NOMO-1 (cell line): ENCODE data around the gene RASAL2.

ENCODE experiments used
- DNase-seq, 2 experiments: peaks; one replicate each; lab custom pipeline; 2025; ENCODE audit not compliant: unreplicated experiment in 2 of 2; lab: John Stamatoyannopoulos, UW

The RASAL2 gene

DNA sequence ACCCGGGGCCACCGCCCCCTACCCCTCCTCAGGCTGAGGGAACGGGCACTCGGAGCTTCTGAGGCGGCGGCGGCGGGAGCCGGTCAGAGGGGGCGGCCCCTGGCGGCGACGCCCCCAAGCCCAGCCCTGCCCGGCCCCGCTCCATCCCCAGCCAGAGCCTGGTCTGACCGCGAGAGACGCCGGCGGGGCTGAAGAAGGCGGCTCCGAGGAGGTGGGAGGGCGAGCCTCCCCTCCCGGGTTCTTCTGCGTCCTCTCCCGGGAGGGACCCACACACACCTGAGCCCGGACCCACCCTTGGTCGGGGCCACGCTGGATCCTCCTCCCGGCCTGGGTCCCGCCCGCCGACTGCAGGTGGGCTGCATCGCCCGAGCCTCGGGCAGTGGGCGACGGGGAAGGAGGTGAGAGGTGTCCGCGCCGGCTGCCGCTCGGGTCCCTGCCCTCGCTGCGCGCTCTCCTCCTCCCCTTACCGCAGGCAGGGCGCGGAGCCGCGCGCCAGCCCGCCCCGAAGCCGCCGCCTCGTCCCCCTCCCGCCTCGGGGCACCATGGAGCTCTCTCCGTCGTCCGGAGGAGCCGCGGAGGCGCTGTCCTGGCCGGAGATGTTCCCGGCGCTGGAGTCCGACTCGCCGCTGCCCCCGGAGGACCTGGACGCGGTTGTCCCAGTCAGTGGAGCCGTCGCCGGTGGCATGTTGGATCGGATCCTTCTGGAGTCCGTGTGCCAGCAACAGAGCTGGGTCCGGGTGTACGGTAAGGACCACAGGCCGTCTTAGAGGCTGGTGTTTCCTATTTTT, at the start of gene RASAL2:
TSS of gene RASAL2 (plus strand) at position 154 of the 788 bp plus-strand sequence. CDS start at position 543, 389 bp downstream.
- peak; percentile 37 to 38 for DNase-seq

DNA sequence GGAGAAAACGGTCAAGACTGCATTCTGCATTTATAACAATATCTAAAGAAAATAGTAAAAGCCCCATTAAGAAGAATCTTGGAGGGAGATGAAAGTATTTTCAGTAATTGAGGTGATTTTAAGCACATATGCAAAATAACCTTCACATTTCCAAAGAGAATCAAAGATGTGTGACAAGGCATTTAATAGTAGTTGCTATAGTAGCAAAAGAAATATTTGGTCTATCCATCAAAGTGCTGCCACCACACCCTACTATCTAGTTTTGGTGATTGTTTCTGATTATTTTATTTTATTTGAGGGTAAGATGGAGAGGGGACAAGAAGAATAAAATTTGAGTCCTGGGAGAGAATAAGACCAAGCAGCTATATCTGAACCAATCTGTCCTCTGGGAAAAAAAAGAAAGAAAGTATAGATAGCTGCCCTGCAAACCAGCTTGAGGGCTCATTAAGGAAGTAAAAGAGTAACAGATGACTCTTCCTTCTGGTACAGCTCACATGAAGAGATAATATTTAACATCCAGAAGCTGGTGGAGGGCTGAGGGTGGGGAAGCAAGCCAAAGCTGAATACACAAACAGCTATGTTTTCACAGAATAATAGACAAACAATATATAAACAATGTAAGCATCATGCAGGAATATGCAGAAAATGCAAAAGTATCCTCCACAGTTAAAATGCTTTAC, 47.2 kb upstream of the RASAL2 start:
- no peak for DNase-seq

DNA sequence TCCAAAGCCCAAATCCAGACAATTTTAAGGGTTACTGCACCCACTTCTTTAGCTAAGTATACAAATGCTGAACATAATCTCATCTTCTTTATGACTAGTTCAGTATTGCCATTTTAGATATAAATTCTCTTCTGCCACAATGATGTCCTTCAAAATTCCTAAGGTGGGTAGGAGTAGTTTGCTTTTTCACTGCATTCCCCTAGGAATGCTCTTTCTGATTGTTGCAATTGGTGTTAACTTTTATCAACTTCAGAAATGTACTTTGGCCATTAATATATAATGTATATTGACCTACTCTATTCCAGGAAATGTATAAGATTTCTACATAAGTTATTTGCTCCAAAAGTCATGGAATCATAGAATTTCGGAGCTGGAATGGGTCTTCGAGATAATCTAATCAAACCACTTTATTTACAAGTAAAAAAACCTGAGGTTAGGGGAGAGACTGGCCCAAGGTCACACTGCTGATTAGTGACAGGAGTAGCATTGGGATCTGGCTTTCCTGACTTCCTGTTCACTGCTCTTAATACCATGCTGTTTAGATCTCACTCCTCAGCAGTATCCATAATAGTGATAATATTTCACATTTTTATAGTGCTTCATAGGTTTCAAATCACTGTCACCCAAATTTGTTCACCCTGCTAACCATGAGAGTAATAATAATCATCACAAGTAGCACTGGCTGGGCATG, 46.4 kb upstream of the RASAL2 start:
- DNase-seq, result no peak

DNA sequence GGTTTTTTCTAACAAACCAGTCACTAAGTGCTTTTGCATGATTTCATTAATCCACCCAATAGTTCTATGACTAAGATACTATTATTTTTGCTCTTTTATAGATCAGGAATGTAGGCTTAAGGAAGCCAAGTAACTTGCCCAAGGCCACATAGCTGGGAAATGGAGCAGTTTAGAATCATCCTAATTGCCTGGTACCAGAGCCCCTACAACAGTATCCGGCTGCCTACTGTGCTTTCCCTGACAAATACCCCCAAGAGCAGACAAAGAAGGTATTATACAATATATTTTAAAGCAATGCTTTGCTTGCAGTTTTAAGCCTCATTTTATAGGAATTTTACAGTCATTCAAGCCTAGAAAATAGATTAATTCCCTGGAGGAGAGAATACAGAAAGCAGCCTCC, 45.5 kb upstream of the RASAL2 start:
- DNase-seq, result no peak

DNA sequence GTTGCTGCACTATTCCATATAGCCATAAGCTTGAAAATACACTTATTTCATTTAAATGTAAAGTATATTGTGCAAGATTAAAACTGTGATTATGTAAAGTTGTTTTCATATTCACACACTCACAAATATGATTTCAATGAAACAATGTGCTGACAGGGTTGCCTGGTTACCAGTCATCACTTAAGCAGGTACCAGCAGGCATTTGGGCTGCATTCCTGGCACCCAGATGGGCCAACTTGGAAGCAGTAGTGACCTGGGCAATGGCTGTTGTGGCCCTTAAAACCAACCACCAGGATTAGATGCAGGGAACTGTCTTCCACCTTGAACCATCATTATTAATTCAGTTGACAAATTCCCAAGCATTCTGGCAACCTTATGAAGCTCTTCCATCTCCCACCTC, 45.0 kb upstream of the RASAL2 start:
- DNase-seq, result no peak

DNA sequence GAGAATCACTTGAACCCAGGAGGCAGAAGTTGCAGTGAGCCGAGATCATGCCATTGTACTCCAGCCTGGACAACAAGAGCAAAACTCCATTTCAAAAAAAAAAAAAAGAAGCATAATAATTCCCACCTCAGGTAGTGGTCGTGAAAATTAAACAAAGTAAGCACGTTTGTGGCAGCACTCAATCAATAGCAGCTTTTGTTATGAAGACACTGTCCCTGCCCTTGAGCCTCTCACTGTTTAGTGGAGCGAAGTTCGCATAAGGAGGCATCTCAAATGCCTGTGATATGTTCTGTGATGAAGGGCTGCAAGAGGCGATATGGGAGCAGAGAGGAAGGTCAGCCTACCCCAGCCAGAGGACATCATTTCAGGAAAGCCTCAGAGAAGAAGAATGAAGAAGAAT, 43.8 kb upstream of the RASAL2 start:
- DNase-seq, result no peak

DNA sequence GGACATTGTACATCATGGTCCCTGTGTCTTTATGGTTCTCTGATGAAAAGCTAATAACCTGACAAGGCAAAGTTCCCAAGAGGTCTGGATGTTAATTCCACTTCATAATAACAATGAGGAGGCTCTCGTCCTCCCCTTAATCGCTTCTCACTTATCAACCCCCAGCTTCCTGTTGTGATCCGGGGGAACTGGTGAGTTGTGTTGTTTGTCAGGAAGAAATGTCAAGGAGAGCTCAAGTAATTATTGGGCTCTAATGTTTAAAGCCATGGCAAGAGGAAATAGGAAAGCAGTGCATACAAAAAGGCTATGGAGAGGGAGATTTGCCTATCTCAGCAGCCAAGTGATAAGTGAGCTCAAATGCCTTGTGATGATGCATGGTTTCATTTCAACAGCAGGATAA, 42.8 kb upstream of the RASAL2 start:
- no peak for DNase-seq

DNA sequence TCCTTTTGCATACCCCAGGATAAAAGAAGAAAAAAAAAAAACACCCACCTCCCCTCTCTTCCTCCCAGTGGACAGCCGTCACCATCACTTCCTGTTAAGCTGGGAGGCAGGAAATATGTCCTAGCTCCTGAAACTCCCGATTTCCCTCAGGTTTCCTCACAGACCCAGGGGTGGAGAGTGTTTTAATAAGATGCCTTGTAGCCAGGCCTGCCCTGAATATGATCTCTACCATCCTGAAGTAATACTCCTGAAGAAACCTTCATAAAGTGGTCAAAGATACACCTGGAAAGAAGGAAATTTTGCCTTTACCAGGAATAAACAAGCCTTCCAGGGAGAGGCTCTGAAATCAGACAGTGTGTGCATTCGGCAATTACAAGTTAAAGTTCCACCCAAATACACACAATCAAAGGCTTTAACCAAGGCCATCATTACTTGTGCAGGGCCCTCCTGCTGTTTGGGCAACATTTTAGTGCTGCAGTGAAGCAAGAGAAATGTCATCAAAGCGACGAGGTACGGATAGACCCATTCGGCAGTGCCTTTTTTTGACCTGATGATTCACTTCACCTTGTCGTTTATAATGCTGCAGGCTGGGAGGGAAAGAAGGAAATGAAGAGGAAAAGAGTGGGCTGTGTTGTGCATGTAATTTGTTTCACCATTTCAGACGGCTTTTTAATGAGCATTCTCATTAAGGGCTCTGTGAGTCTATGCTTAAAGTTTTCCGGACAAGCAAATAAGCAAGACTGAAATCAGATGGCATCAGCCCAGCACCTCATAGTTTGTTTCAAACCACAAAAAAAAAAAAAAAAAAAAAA, 41.0 kb upstream of the RASAL2 start:
- peak; percentile 11 to 48 for DNase-seq

DNA sequence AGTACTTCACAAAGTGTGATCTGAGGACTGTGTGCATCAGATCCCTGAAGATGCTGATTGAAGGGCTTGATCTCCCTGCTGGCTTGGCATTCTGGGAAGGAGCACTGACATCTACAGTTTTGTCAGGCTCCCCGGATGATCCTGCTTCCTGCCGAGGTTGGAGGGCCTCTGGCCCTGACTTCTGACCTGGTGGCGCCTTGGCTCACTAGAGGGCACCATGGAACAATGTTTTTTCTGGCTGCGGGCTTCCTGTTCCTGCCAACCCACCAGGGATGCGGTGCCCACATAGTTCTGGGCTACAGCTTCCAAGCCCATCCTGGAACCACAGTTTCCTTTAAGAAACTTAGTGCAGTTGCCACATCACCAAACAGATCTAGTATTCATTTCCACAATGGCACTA, 38.8 kb upstream of the RASAL2 start:
- DNase-seq, result peak; percentile 39 to 45

DNA sequence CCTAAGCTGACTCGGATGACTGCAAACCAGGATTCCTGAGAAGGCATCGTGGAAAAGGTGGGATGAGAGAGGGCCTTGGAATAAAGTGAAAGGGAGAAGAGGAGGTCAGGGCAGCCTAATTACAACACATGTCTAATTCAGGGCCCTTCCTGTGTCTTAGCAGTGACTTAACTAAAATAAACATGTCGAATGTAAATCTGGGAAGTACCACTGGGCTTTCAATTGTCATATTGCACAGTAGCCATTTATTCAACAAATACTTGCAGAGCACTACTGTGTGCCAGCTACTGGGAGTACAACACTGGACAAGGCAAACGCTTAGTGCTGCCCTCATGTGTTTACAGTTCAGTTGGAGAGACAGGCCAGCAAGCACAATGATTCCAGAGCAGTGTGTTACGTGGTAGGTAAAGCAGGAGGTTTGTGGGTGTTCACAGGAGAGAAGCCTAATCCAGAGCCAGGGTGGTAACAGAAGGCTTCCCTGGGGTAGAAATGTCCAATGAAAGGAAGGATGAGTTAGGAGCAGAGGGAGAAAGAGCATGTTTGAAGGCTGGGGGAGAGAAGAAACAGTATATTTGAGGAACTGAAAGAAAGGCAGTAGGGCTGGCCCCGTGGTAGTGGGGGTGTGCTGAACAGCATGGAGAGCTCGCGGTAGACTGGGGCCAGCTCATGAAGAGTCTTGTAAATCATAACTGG, 38.0 kb upstream of the RASAL2 start:
- peak; percentile 76 to 81 for DNase-seq

DNA sequence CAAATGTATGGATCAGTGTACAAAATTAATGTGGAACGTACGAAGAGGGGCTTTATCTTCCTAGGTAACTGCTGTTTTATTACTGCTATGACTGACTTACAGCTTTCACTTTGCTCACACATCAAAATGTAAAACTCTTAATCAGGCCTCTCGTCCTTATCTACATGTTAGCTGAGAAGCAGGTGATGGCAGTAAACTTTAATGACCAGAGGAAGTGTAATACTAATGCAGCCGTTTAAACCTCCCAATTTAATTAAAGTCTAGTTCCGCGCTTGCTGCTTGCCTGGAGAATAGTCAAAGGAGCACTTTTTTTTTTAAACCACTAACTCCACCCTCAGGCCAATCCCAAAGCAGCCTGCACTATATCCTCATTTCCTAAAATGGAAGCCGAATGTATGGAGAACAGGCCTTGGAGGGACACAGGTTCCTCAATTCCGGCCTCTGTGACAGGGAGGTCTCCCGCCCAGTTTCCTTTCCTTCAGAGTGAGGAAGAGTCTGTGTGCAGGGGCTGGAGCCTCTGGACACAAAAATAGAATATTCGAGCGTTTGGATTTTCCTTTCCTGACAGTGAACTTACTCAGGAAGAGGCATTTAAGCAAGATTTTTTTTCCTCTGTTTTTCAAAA, 36.7 kb upstream of the RASAL2 start:
- DNase-seq, result peak; percentile 17 to 43

DNA sequence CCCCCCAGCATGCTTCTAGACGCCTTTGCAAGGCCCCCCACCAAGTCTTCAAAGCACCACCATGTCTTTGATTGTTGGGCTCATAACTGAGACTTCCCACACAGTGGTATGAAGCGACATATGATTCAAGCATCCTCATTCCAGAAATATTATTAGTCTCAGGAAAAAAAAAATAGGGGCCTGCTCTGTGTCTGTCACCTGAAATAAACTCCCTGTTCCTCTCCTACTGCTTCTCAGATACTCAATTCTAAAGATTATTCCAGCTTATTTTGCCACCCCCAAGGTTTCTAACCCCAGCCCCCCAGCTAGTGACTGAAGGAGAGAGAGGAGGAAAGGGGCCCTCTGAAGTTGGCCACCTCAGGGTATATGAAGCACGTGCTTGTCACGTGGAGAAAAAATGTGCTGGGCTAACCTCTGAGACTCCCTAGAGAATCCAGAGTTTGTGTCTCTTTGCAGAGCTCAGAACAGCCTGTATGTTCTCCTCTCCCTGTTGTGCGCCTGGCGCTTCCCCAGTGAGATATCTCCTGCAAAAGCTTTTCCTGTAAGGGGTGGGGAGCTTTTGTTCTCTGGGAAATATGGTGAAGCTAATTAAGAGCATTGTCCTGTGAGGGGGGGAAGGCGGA, 35.9 kb upstream of the RASAL2 start:
- DNase-seq, result no peak

DNA sequence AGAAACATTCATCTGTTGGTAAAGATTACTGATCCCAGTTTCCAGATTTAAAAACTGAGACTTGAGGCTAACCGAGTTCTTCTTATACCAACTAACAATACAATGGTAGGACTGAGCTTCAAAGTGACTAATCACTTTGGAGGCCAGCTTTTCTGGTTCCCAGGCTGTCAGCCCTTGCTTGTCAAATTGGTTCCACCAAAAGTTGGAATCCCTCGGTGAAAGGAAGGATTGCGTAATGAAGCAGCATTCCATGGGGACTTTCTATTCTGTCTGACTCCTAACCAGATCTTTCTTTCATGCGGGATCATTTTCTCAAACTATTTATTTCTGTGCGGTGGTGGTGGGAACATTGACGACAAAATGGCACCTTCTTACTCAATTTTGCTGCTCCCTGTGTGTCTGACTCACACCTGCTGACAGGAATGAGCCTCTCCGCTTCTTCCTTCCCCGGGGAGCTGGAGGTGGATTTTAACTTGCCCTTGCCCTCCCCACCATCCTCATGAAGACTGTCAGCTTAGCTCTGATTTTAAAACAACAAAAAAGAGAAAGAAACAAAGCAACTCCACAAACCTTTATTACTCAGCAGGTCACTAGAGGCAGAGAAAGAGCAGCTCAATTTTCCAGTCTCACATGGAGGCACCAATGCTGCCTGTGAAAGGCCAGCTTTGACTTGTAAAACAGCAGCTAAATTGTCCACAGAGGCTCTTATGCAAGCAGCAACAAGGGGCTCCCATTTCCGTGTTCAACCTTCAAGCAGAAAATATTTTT, 32.9 kb upstream of the RASAL2 start:
- peak; percentile 4 to 39 for DNase-seq

DNA sequence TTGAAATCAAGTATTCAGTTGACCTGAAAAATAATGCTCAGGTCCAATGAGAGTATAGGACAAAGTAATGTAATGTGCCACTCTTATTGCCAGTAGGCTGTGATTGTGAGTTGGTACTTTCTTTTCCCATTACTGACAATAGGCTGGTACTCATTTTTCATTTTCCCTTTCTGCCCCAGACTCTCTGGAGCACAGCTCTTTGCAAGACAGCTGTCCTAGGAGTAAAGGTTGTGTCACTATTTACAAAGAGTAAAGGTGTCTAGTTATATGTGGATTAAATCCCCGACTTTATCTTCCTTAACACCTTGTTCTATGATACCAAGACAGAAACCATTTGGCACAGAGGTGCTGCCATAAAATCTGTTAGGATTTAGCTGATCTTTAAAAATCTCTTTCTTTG, 32.3 kb upstream of the RASAL2 start:
- DNase-seq, result no peak

DNA sequence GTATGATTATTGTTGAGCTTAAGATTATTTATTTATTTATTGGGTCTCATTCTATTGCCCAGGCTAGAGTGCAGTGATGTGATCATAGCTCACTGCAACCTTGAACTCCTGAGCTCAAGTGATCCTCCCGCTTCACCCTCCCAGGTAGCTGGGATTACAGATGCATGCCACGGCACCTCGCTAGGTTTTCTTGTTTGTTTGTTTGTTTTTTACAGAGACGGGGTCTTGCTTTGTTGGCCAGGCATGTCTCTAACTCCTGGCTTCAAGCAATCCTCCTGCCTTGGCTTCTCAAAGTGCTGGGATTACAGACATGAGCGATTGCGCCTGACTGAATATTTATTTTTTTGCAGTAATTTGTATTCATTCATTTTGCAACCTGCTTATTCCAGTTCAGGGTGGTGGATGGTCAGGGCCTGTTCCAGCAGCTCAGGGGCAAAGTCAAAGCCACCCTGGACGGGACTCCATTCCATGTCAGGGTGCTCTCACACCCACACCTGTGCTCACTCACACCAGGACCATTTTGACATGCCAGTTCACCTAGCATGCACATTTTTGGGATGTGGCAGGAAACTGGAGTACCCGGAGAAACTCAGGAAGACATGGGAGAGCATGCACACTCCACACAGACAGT, 29.6 kb upstream of the RASAL2 start:
- no peak for DNase-seq

DNA sequence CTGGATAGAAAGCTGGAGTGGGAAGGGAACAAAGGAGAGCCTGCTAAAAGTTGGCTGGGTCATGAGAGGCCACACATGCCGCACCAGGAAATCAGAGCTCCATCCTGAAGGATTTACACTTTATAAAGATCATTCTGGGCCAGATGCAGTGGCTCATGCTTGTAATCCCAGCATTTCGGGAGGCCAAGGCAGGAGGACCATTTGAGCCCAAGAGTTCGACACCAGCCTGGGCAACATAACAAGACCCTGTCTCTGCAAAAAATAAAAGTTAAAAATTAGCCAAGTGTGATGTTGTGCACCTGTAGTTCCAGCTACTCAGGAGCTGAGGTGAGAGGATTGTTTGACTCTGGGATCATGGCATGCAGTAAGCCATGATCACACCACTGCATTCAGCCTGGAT, 28.7 kb upstream of the RASAL2 start:
- DNase-seq, result no peak

DNA sequence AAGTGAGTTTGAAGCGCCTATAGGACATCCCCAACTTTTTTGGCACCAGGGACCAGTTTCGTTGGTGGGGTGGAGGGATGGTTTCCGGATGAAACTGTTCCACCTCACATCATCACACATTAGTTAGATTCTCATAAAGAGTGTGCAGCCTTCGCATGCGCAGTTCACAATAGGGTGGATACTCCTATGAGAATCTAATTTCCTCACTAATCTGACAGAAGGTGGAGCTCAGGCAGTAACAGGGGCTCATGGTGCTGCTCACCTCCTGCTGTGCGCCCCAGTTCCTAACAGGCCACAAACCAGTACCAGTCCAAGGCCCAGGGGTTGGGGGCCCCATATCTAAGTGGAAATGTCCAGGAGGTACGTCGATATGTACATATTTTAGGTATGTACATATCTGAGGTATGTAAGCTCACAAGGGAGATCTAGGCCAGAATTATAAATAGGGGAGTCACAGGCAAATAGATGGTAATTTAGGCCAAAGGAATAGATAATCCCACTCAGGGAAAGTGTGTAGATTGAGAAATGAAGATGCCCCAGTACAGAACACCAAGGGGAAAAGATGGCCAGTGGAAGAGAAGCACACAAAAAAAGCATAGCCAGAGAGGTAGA, 27.5 kb upstream of the RASAL2 start:
- DNase-seq, result no peak
